HG03159 (cell line): Measurements from ENCODE around the gene SRGAP1.

Source experiments
- ATAC-seq: cut with Tn5 transposase; IDR thresholded peaks from one replicate; pipeline ENCODE4 v1.9.1; 2021; ENCODE audit warnings: mild to moderate bottlenecking, moderate library complexity; ENCODE audit not compliant: unreplicated experiment

The SRGAP1 gene

DNA sequence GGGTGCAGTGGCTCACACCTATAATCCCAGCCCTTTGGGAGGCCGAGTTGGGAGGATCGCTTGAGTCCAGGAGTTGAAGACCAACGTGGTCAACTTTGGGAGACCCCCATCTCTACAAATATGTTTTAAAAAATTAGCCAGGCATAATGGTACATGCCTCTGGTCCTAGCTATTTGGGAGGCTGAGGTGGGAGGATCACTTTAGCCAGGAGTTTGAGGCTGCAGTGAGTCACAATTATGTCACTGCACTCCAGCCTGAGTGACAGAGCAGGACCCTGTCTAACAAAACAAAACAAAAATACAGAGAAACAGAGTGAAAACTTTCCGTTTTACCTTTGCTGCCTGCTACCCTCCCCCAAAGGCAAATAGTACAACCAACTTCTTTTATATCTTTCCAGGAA lies 60.2 kb downstream of the SRGAP1 start:
- ATAC-seq = no peak

DNA sequence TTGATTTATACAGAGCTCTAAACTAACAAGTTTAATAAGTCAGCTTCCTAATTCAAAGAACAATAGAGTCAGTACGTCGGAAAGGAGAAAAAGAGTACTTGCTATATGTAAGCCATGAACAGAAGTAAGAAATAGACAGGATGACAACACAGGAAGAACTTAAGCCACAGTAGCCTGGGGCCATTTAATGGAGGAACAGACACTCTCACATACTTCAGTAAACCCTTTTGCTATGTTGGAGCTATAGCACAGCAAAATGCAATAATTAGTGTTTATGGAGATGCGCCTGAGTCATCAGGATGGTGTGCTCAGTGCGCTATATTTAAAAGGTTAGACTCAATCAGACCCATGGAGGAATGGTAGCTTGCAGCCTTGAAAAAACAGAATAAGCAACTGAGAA lies 61.0 kb downstream of the SRGAP1 start:
- no peak for ATAC-seq

DNA sequence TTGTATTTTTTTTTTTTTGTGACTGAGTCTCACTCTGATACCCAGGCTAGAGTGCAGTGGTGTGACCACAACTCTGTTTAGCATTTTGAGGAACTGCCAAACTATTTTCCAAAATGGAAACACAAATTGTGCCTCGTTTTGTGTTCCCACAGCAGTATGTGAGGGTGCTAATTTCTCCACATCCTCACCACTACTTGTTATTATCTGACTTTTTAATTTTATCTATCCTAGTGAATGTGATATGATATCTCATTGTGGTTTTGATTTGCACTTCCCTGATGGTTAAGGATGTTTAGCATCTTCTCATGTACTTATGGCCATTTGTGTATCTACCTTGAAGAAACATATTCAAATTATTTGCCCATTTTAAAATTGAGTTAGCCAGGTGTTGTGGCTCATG lies 62.4 kb downstream of the SRGAP1 start:
- no peak for ATAC-seq

DNA sequence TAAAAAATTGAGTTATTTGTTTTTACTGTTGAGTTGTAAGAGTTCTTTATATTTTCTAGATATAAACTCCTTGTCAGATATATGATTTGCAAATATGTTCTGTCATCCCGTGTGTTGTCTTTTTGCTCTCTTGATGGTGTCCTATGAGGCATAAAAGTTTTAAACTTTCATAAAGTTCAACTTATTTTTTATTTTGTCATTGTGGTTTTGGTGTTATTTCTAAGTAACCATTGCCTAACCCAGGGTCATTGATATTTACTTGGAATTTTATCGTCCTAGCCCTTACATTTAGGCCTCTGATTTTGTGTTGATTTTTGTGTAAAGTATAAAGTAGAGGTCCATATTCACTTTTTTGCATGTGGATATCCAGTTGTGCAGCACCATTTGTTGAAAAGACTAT lies 63.1 kb downstream of the SRGAP1 start:
- ATAC-seq = no peak

DNA sequence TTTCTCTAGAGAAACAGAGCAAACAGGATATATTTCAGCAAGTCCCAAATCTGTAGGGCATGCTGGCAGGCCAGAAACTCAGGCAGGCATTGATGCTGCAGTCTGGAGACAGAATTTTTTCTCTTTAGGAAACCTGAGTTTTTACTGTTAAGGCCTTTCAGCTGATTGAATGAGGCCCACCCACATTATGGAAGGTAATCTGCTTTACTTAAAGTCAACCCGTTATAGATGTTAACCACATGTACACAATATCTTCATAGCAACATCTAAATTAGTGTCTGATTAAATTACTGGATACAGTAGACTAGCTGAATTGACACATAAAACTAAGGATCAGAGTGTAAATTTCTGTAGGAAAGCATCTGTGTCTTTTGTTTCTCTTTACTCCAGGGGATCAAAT lies 65.2 kb downstream of the SRGAP1 start:
- no peak for ATAC-seq

DNA sequence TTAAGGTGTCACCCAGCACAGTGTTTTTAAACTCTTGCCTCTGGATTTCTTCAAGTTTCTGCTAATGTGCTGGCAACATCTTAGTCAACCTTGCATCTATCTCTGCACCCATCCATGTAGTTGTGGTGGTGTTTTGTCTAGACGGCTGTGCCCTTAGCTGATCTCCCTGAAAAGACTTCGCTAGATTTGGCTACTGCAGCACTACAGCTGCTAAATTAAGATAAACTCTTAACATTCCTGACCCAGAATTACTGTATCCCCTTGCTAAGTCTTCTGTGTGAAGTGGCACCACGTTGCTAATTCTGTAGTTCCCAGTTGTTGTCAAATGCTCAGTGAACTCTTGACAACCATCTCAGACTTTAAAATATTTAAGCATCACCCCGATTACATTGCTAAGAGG lies 66.8 kb downstream of the SRGAP1 start:
- no peak for ATAC-seq

DNA sequence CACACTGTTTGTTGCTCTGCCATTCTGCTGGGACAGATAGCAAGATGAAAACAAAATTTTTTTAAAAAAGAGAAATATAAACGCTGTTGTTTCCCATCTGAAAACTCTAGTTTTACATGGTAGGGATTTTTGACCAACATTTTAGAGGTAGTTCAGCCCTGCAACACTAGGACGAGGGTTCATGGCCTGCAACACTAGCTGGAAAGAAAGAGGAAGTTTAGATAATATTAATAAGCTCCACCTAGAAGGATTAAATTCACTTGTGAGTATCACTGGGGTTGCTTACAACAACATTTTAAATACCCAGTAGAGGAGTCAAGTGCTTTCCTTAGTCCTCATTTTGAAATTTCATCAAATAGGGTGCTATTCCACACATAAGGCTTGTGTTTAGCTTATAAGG lies 68.2 kb downstream of the SRGAP1 start:
- ATAC-seq = no peak

DNA sequence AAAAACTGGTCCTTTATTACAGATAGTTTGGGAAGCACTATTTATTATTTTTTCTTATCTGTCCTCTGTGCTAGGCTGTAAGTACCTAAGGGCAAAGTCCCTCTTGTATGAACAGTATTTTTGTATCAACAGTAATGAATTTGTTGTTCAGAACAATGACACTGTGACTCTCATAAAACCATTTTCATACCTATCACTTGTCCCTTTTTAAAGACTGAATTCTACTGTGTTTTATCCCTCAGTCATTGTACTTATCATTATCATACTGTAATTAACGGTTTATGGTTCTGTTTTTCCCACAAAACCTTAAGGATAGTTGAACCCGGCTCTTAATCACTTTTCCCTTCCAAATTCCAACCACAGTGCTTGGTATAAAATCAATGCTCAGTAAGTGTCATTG lies 69.4 kb downstream of the SRGAP1 start:
- no peak for ATAC-seq

DNA sequence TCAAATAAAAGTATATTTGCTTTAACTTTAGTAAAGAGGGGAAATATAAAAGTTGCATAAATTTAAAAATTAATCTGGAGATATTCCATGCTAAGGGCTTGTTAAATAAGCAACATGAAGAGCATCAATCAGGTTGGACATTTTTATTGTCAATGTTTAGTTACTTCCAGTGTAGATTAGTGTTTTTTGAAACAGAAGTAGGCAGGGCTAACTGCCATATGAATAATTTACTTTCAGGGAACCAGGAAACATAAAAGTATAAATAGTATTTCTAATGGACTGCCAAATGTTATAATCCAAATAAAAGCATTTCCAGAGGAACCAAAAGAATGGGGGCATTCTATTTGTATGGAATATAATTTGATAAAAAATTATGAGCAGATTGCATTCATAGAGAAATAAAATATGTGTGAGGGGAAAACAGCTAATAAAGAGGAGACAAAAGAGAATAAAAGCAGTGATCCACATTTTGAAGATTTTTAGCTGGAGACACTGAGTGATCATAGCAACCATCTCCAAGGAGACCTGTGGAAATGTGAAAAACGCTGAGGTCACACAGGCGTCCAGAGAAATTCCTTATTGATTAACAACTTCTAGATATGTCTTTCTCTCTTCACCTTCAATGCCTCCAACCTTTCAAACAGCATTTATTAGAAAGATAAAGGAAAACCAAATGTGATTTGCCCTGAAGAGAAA lies 70.8 kb downstream of the SRGAP1 start:
- no peak for ATAC-seq

DNA sequence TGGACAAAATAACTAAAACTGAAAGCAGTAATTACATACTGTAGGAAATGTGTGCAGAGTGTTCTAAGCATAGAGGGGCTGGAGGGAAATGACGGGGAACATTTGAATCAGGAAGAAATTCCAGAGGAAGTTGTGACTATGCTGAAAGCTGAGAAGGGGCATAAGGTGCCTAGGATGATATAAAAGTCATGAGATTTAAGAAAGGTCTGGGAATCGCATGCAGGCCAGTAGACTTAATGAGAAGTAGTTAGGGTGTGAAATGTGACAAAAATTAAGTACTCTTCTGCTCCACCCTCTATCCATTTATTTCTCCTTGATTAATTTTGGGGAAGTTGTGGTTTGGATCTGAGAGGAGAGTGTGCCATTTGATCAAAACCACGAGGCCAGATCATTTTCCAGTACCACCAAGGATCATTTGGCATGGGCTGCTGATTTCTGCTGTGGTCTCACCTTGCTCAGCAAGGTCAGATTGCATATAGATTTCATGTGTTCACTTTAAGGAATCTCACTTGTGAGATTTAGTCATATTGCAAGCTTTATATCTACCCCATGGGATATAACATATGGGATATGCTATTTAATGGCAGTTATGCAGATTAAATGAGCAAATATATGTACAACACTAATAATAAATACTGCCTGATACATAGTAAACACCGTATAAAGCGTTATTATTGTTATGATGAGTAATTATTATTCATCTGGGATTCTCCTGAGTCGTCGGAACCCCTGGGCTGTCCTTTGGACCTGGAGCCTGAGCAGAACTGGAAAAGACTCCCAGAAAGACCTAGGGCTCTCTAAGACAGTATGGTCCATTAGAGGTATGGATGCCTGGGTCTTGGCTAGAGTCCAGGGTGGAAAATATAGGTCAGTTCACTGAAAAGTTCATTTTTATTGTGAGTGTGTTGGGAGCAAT lies 72.3 kb downstream of the SRGAP1 start:
- ATAC-seq = no peak

DNA sequence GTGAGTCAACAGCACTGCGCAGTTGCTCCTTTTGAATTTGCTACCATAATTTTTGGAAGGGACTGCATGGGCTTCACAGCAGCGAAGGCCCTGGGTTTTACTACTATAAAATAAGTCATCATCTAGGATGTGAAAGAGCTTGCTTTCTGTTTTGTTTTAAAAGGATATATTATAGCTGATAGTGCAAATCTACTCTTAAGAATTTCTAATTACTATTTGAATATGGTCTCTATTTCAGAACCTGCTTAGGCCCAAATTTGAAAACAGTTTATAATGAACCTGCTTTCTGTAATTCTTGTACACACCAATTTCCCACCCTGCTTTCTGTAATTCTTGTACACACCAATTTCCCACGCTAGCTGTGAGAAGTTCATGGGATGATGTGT lies 73.0 kb downstream of the SRGAP1 start:
- ATAC-seq = no peak

DNA sequence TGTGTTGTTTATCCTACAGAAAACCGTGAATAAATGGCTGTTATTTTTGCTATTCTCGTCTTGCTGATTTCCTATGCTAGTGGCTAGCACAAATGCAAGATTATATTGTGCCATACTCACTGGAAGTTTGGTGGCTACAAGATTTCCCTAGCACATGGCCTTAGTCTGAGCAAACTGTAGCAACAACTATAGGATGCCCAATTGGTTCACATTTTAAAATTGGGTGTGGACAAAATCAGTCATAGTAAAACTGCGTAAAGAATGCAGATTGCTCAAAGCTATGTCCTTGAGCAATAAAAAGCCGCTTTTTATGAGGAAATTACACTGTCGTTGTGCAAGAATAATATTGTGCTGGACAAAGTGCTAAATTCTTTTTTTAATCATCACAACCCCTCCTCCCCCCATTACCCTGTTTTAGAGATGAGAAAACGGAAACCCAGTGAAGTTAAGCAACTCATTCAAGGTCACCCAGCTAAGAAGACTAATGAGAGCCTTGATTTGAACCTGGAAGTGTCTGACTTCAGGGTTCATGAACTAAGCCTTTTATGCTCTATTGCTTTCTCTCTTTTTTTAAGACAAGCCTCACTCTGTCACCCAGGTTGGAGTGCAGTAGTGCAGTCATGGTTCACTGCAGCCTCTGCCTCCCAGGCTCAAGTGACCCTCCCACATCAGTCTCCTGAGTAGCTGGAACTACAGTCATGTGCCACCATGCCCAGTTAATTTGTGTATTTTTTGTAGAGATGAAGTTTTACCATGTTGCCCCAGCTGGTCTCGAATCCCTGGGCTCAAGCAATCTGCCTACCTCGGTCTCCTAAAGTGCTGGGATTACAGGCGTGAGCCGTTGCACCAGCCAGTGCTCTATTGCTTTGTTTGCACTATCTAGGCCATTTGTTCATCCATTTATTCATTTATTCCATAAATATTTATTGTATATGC lies 73.6 kb downstream of the SRGAP1 start:
- ATAC-seq = peak; percentile 77

DNA sequence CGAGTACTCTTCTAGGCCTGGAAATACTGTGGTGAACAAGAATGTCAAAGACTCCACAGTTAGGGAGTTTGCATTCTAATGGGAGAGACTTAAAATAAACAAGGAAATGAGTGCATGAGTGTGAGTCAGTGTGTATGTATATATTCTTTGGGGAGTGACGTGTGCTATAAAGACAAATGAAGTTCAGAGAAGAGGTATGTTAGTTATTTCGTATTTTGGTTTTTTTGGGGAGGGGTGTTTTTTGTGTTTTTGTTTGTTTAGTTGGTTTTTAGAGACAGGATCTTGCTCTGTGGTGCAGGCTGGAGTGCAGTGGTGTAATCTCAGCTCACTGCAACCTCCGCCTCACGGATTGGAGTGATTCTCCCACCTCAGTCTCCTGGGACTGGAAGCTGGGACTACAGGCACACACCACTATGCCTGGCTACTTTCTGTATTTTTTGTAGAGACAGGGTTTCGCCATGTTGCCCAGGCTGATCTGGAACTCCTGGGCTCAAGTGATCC lies 74.3 kb downstream of the SRGAP1 start:
- ATAC-seq = no peak

DNA sequence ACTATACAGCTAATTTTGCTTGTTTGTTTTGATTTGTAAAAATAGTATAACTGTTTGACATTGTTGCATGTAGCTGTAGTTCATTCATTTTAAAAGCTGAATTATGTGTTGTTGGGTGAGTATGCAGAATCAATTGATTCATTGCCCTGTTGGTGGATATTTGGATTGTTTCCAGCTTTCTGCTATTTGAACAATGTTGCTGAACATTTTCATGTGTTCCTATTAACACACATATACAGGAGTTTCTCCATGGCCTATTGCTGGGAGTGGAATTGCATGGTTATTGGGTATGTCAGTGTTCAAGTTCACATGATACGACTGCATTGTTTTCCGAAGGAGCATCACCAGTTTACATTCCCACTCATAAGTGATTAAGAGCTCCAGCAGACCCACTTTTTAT lies 75.3 kb downstream of the SRGAP1 start:
- no peak for ATAC-seq

DNA sequence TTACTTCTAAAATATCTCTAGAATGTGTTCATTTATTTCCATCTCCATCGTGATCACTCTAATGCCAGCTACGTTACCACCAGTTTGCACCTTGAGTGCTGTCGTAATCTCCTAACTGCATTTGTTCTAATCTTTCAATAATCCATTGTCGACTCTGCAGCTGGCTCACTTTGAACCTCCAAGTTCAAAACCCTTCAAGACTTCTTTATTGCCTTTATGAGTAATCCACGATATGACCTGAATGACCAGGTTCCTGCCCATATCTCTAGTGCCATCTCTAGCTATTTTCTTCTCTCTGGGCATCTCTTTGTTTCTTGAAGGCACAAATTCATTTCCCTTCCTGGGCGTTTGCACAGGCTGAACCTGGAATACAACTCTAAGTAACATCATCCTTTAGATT lies 76.7 kb downstream of the SRGAP1 start:
- no peak for ATAC-seq

DNA sequence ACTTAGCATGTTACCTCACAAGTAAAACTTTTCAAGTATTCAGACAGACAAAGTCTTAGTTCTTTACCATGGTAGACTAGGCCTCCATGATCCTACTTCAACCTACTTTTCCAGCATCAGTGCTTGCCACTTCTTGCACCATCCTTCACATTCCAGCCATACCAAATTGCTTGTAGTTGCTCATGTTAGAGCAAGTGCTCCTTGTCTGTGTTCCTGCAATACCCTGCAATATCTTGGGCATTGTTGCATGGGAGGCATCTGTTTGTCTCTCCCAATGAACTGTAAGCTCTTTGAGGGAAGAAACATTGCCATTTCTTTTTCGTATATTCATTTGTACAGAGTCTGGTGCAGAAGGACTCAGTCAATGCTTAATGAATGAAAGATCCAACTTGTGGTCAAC lies 78.0 kb downstream of the SRGAP1 start:
- no peak for ATAC-seq

DNA sequence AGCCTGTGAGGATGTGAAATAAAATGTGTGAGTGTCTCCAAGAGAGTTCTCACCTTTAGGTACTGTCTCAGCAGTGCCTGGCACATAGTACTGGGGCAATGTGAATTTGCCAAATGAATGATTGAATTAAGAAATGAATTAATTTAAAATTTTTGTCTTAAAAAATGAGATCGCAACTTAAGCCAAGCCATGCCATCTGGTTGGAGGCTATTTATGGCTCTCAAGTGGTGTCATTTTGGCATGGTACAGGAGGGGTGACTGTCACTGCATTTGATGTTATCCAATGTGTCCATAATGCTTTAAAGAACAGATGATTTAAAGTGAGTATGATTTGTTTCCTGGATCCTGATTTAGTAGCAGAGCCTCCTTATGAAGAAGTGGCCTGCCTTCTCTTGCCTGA lies 80.3 kb downstream of the SRGAP1 start:
- ATAC-seq = no peak

DNA sequence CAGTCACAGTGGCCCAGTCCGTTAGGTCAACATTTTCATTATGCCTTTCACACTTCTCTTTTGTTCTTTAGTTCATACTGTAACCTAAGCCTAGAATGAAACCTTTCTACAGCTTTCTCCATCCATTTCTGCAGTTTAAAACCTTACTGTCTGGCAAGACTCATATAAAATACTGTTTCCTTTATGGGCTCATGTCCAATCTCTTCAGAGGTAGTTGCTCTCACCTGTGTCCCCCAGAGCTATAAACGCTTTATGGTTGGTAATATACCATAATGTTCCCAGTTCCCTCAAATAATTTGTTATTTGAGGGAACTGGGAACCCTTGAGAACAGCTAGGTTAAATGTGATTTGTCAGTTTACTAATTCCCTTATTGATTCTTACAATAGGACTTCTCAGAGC lies 83.0 kb downstream of the SRGAP1 start:
- no peak for ATAC-seq

DNA sequence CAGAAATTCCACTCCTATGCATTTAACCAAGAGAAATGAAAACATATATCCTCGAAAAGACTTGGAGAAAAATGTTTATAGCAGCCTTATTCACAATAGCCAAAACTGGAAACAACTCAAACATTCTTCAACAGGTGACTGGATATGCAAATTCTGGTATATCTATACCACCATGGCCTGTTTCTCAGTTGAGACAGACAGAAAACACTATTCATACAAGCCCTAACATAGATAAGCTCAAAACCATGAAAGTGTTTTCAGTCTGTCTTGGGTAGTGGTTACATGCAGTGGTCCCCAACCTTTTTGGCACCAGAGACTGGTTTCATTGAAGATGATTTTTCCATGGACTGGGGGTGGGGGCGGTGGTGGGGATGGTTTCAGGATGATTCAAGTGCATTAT lies 83.8 kb downstream of the SRGAP1 start:
- ATAC-seq = peak; percentile 78

DNA sequence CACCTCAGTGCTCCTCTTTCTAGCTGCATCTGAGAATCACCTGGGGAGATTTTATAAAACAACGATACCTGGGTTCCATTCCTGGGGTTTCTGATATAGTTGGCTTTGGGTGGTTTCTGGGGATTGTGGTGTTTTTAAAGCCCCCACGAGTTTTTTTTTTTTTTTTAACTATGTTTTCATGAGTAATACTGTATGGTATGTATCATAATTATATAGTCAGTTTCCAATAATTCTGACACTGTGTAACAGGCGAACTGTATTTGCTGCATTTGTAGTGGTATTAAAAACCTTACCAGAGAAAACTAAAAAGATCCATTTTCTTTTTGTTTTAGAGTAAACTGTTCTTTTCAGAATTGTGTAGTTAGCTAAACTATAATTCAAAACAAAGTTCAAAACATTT lies 84.9 kb downstream of the SRGAP1 start:
- ATAC-seq = no peak

DNA sequence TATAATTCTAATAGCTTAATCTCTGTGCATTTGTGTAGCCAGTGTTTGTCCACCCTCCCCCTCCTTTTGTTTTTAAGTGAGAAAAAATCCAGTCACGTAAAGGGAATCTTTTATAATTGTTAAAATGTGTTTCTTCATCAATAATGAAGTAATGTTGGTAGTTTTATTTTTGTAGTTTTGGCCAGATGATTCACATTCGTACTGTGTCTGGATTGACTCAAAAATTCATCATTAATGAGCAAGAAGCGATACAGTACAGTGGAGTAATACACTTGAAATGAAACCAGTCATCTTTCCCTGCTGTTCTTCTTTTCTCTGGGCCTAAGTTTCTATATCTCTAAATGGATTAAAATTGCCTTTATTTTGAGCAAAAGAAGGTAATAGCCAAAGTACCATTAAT lies 86.5 kb downstream of the SRGAP1 start:
- no peak for ATAC-seq
